ENCODE results near the gene RTN4RL1. TPM values are rescaled to one million over a fixed set of nuclear protein-coding genes. Genes with fewer than 3 reads are reported as not detected.

The RTN4RL1 gene
- total RNA-seq, 3 donors from 2014 or later = 0.14 to 0.47 (median 0.43) TPM

DNA sequence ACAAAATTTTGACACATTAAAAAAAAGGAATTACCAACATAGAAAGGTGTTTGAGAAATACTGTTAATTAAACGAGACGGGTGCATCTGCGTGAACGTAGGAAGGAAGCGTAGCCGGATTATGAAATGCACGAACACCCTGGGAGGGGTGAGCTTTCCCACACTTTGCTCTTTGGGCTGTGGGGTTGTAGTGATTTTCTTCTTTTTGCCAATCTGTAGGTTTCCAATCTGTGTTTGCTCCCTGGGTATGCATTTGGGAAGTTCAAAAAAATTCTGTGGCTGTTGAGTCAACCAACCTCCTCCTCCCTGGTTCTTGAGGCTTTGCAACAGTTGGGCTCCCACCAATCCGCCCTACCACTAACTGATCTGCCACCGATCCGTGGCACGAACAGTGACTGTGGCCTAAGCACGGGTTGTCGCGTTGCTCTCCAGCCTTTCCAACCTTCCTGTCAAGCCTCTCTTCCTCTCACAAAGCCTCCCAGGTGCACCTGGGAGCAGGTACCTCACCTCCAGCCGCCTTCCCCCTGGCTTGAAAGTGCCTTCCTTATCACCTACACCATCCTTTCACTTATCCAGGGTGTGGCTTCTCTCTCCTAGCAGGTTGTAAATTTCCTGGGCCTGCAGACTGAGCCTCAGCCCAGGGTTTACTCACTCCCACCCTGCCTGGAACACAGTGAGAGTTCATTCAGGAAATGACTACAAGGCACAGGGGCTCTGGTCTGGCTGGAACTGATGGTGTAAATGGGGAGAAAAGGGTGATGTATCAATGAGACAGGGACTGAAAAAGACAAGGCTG, 16.6 kb downstream of the RTN4RL1 start:
- ATAC-seq = peak; percentile 93

DNA sequence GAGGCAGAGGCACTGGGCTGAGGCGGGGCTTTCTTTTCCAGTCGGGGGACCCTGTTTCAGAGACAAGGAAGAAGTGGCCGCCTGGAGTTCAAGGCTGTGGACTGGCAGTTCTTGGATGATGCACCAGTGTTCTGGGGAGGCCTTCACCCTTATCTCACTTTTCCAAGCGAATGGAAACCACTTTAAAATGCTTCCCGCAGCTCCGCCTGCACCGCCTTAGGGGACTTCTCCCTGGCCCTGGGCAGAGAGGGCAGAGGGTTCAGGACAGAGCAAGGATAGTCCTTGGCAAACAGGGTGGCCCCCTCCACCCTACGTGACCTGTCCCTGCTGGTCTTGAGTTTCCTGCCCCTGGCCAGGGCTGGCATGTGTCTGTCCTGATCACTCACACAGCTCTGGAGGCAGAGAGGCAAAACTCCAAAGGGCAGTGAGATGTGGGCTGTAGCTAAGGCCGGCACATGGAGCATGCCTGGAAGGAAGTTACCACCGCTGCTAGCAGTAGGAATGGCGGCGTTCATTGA, 20.6 kb downstream of the RTN4RL1 start:
- H3K36me3 ChIP-seq (ENCODE audit: low read depth) = no peaks in the 10 kb centered on the region
- peaks cover 8% of the 10 kb centered on the region for H3K4me1 ChIP-seq (ENCODE audit: low read depth)
- no peak for DNase-seq
- no peak for ATAC-seq
- intact Hi-C loops (cut with DNase I, micrococcal nuclease) = no loop called here
- no peak overlapping the region for H3K4me3 ChIP-seq
- TF ChIP-seq, protein P1, sequence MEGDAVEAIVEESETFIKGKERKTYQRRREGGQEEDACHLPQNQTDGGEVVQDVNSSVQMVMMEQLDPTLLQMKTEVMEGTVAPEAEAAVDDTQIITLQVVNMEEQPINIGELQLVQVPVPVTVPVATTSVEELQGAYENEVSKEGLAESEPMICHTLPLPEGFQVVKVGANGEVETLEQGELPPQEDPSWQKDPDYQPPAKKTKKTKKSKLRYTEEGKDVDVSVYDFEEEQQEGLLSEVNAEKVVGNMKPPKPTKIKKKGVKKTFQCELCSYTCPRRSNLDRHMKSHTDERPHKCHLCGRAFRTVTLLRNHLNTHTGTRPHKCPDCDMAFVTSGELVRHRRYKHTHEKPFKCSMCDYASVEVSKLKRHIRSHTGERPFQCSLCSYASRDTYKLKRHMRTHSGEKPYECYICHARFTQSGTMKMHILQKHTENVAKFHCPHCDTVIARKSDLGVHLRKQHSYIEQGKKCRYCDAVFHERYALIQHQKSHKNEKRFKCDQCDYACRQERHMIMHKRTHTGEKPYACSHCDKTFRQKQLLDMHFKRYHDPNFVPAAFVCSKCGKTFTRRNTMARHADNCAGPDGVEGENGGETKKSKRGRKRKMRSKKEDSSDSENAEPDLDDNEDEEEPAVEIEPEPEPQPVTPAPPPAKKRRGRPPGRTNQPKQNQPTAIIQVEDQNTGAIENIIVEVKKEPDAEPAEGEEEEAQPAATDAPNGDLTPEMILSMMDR (IDR thresholded peaks at IDR 0.05) = no peak
- H3K9me3 ChIP-seq = no peaks in the 10 kb centered on the region

More for the DNA sequence above, 16.6 kb downstream of the RTN4RL1 start:
- no peak overlapping the region for H3K4me3 ChIP-seq
- intact Hi-C loops (cut with DNase I, micrococcal nuclease) = no loop called here
- H3K36me3 ChIP-seq (ENCODE audit: low read depth) = no peaks in the 10 kb centered on the region
- TF ChIP-seq, protein P1 (IDR thresholded peaks at IDR 0.05) = no peak
- H3K9me3 ChIP-seq = no peaks in the 10 kb centered on the region
- DNase-seq = peak in 2 of 3 donors; percentile 61 to 62
- H3K4me1 ChIP-seq (ENCODE audit: low read depth) = no peaks in the 10 kb centered on the region

- no peaks in the 10 kb centered on the region for H3K9me3 ChIP-seq
Measured at GRCh38 chr17:2003525-2003924, 21.6 kb downstream of the RTN4RL1 start.

DNA sequence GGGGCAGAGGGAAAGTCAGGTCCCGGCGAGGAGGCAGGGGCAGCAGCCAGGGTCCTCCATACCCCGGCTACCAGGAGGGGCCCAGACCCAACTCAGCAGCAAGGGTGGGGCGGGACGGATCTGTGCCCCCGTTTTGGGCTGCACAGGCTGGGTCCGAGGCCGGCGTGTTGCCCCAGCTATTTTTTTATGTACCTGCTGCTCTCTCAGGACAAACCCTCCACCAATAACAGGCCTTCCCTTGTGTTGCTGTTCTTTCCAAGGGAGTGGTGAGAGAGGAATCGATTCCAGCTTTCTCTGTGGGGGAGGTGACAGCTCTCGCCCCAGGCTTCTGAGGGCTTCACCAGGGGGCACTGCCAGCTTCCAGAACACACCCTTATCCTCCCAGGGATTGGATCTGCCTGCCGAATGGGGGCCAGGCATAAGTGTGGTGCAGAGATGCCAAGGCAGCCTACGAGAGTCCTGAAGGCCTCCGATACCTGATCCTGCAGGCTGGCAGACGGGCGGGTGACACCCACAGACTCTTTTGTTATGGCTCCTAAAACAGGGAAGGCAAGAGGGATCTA, 22.3 kb downstream of the RTN4RL1 start:
- H3K4me1 ChIP-seq (ENCODE audit: low read depth) = peaks cover 16% of the 10 kb centered on the region
- intact Hi-C loops (cut with DNase I, micrococcal nuclease) = no loop called here
- H3K36me3 ChIP-seq (ENCODE audit: low read depth) = no peaks in the 10 kb centered on the region
- peak in 1 of 3 donors; percentile 22 for DNase-seq
- no peaks in the 10 kb centered on the region for H3K9me3 ChIP-seq
- no peak for ATAC-seq
- TF ChIP-seq, protein P1 (IDR thresholded peaks at IDR 0.05) = no peak
- no peak overlapping the region for H3K4me3 ChIP-seq

More at GRCh38 chr17:2003525-2003924, 21.6 kb downstream of the RTN4RL1 start:
- ATAC-seq = no peak
- Histone ChIP-seq H3K4me1 (ENCODE audit: low read depth) (peaks cover 14% of the 10 kb centered on the region), H3K4me3 (no peak overlapping the region), H3K36me3 (ENCODE audit: low read depth) (no peaks in the 10 kb centered on the region)
- no peak for DNase-seq
- TF ChIP-seq, protein P1 (IDR thresholded peaks at IDR 0.05) = no peak
- intact Hi-C loops (cut with DNase I, micrococcal nuclease) = no loop called here

DNA sequence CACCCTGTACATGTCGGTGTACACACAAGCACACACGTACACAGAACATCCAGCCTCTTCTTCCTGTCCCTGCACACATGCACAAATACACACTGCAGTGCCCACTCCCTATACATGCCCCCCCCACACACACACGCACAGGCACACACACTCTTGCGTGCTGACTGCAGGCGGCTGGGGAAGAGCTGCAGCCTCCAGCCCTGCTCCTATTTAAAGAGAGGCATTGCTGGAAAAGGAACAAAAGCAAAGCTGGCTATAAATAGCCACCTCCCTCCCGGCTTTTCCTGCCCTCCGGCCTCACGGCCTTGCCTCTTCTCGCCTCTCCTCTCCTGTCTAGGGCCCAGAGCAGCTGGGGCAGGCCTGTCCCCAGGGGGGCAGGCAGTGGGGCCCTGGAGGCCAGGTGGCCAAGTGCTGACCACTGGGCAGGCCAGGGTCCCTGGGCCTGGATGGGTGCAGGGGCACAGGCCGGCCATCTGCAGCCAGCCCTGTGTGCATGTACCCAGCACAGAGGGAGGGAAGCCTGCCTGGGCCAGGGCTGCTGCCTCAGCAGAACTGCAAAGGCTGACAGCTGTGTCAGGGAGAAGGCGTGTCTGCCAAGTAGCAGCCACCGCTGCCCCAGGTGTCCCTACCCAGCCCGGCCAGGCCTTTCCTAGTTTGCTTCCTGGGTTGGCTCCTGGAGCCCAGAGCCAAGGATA, 25.4 kb downstream of the RTN4RL1 start:
- TF ChIP-seq, protein P1 (IDR thresholded peaks at IDR 0.05) = no peak
- Histone ChIP-seq H3K36me3 (ENCODE audit: low read depth) (no peaks in the 10 kb centered on the region), H3K4me3 (no peak overlapping the region), H3K4me1 (ENCODE audit: low read depth) (peaks cover 23% of the 10 kb centered on the region), H3K9me3 (no peaks in the 10 kb centered on the region)
- DNase-seq = peak; percentile 66 to 76 (median 73)
- intact Hi-C loops (cut with DNase I, micrococcal nuclease) = no loop called here
- ATAC-seq = peak; percentile 83

Data from mucosa of descending colon (tissue), 3 donors.